Left colon (tissue), 2 donors: Measurements from ENCODE around the gene ZNHIT1. TPM values are rescaled to one million over a fixed set of nuclear protein-coding genes. Genes with fewer than 3 reads are reported as not detected.
A peak's percentile ranks its signal among the peaks of the same experiment; 100 is the strongest.

Experiments used
- ATAC-seq: fragments of 200-7000 bp; cut with Tn5 transposase; one replicate; pipeline ENCODE4 v1.9.1; 2020; ENCODE audit warnings: mild to moderate bottlenecking, moderate library complexity
- DNase-seq, 2 donors: peaks; one replicate each; pipeline ENCODE4 v3.0.0-alpha.2; 2020
- intact Hi-C, 2 donors: fragments of 100-400 bp; cut with DNase I in 1 of 2; cut with micrococcal nuclease in 1 of 2; formaldehyde crosslinking; loops; one replicate each; pipeline versions ENCODE4 v1.11.2 to v1.14.0; 2022; cut with DNase I, micrococcal nuclease
- total RNA-seq, 2 donors: library from RNA; stranded (reverse); fragmentation: NEBNext Ultra II Directional; extraction: Animal tissue kit (Norgen Biotek cat#: 25700); gene quantifications; one replicate each; pipeline ENCODE4 v1.2.1, GENCODE V29; 2021
- donor health status: DM: no; HTN: no; CAD: no.
- donor health status: DM: yes; HTN: yes; CAD: no.

ZNHIT1 gene
- total RNA-seq, 2 donors from 2014 or later: 85.3 to 92.9 TPM

DNA sequence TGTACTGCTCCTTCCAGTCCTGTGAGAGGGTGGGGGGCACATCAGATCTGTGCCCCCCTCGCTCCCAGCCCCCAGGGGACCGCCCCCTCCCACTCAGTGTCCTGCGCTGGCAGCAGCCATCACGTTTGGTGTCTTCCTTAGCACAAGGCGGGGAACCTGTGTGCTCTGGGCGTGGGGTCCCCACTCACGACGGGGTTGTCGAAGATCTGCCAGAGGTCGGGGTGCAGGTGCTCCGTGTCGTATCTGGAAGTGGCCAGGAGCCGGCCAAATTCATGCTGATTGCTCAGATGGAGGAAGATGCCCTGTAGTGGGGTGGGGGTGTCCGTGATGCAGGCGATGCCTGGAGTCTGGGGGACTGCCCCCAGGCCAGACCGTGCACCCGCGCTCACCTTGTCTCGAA is 7.8 kb upstream of the ZNHIT1 start:
- ATAC-seq: no peak
- intact Hi-C loops: no loop called here
- DNase-seq: no peak

GRCh38 chr7:101211501-101211900 is 6.5 kb upstream of the ZNHIT1 start:
- no peak for ATAC-seq
- DNase-seq: no peak
- intact Hi-C loops: no loop called here

- ATAC-seq: no peak
These were observed 6.0 kb upstream of the ZNHIT1 start for GRCh38 chr7:101212014-101212413.

GRCh38 chr7:101216001-101216859 is 1.7 kb upstream of the ZNHIT1 start:
- intact Hi-C loops: no loop called here
- ATAC-seq (peak; percentile 18), DNase-seq (peak in 1 of 2 donors; percentile 46)

More at GRCh38 chr7:101212014-101212413, 6.0 kb upstream of the ZNHIT1 start:
- no peak for DNase-seq
- intact Hi-C loops: no loop called here

DNA sequence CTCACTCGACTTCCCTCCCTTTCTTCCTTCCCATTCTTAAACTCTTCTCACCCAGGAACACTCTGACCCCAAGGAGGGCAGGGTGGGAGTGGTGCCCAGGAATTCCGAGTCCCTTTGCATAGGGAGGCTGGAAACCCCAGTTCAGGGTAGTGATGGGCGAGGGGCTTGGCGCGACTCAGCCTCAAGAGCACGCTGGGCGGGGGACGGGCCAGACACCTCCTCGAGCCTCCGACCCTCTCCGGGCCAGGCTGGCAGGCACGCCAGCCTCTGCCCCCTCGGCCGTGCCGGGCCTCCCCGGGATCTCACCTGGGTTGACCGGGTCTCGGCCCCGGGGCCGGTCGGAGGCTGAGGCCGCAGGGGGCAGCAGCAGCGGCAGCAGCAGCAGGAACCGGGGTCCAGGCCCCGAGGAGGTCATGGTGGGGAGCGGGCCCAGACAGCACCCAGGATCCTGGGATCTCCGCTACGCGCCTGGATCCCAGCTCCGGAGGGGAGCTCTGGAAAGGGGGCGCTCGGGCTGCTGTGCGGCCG is 1.0 kb upstream of the ZNHIT1 start:
- intact Hi-C loops: no loop called here
- DNase-seq (no peak), ATAC-seq (peak; percentile 3)

GRCh38 chr7:101218236-101219125 is 516 bp downstream of the ZNHIT1 start:
- DNase-seq: no peak
- intact Hi-C loops: no loop called here
- ATAC-seq: peak; percentile 42

GRCh38 chr7:101220295-101220694 is 2.3 kb downstream of the ZNHIT1 start:
- no peak for ATAC-seq
- no peak for DNase-seq
- intact Hi-C loops: no loop called here

DNA sequence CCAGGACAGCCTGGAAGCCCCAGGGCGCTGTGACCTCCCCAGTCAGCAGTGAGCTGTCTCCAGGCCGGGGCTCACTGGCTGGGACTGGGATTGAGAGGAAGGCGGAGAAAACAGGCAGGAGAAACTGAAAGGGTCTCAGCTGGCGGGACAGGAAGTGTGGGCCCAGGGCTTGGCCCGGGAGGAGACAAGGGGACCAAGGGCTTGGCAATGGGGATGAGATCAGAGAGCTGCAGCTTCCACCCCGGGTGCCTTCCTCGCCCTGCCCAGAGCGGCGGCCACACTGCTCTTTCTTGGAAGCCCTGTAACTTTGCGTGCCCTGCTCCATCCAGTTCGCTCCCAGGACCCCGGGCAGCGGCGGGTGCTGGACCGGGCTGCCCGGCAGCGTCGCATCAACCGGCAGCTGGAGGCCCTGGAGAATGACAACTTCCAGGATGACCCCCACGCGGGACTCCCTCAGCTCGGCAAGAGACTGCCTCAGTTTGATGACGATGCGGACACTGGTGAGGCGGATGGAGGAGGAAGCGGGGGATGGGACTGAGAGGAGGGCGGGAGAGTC is 4.4 kb downstream of the ZNHIT1 start:
- intact Hi-C loops: no loop called here
- DNase-seq (no peak), ATAC-seq (no peak)

GRCh38 chr7:101223528-101223927 is 5.6 kb downstream of the ZNHIT1 start:
- no peak for DNase-seq
- intact Hi-C loops: no loop called here
- ATAC-seq: no peak

DNA sequence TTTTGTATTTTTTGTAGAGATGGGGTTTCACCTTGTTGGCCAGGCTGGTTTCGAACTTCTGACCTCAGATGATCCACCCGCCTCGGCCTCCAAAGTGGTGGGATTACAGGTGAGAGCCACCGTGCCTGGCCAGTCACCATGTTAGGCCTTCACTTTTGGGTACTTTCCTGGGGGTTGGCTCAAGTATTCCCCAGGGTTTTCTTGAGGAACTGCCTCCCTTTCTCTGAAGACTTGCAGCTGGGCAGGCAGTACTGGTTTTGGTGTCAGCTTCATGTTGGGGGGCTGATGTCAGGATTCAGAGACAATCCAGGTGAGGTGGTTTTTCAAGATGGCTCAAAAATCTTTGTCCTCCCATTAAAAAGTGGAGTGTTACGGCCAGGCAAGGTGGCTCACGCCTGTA is 7.7 kb downstream of the ZNHIT1 start:
- intact Hi-C loops: no loop called here
- no peak for DNase-seq
- ATAC-seq: no peak

GRCh38 chr7:101226721-101227120 is 8.8 kb downstream of the ZNHIT1 start:
- ATAC-seq: no peak
- no peak for DNase-seq
- intact Hi-C loops: no loop called here

- peak; percentile 13 for ATAC-seq
- intact Hi-C loops: no loop called here
- no peak for DNase-seq
These were observed 13.7 kb downstream of the ZNHIT1 start for GRCh38 chr7:101231644-101232043.

GRCh38 chr7:101232141-101232850 is 14.3 kb downstream of the ZNHIT1 start:
- ATAC-seq: peak; percentile 78
- intact Hi-C loops: no loop called here
- peak; percentile 89 to 91 for DNase-seq

DNA sequence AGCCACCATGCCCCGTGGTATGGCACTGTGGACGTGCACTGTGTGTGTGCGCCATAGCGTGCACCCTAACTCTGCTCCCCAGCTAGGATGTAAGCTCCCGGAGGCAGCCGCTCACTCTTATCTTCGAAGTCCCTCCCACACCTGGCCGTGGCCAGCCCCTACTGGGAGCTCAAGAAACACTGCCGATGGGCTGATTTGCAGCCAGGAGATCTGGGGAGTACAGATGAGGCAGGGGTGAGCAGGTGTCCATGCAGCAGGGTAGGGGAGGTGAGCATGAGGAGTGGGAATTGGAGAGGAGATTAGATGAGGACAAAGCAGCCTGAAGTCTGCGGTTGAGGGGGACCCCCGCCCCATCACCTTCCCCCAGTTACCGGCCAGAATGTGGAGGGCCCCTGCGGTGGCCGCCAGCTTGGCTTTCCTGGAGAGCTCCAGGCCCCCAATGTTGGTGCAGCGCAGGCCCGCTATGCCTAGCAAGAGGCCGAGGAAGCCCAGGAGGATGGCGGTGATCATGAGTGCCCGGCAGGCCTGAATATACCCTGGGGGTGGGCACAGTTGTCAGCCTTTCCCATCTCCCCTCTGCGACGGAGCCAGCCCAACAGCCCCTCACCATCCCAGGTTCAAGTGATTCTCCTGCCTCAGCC is 16.1 kb downstream of the ZNHIT1 start:
- intact Hi-C loops: no loop called here
- ATAC-seq (no peak), DNase-seq (no peak)

- ATAC-seq (peak; percentile 5), DNase-seq (peak in 1 of 2 donors; percentile 70)
- intact Hi-C loops: no loop called here
These were observed 16.7 kb downstream of the ZNHIT1 start for GRCh38 chr7:101234636-101235035.

- intact Hi-C loops: no loop called here
- peak; percentile 1 for ATAC-seq
These were observed 17.1 kb downstream of the ZNHIT1 start for GRCh38 chr7:101235050-101235449.

GRCh38 chr7:101235522-101235921 is 17.6 kb downstream of the ZNHIT1 start:
- intact Hi-C loops: no loop called here
- DNase-seq (peak; percentile 78 to 87), ATAC-seq (peak; percentile 48)

More at GRCh38 chr7:101235050-101235449, 17.1 kb downstream of the ZNHIT1 start:
- DNase-seq: no peak

DNA sequence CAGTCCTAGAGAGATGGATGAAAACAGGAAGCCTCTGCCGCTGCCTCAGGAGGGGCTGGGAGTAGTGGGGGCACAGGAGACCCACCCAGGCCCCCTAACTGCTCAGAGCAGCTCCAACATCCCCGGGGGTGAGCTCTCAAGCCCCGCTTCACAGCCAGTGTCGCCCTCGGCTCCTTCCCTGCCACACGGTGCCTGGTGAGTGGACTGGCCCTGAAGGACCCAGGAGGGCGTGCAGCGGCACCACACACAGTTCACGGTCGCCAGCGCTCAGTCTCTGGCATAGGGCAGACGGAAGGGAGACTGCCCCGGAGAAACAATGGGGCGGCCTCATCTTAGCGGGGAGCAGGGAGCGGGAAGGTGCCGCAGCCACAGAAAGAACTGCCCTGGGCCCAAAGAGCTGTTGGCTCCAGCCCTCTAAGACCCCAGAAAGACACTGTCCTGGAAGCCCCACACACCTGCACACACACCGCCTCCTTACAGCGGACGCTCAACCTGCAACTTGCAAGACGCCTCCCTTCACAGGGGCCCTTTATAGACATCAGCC is 18.4 kb downstream of the ZNHIT1 start:
- DNase-seq (no peak), ATAC-seq (peak; percentile 14)
- intact Hi-C loops: no loop called here
